Measurements from ENCODE around the gene TIMM9.

Gene TIMM9

DNA sequence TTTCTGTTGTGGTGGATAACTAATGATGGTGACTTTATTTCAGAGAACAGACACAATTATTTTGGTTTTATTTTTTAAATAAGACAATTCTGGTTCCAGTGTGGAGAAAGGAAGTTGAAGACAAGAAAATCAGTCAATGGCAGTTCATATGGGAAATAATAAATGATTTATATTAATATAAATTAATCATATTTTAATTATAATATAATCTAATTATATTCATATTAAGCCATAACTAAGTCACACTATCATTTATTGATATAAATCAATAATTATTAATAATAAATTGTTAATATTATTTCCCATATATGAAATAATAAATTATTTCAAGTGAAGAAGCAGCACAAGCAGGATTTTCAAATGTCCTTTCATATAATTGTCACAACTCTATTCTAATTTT lies 28.8 kb downstream of the TIMM9 start:
- ATAC-seq = no peak
- no peak for TF ChIP-seq BACH2 (CRISPR knock-in tag; IDR thresholded peaks at IDR 0.05; ENCODE audit: borderline replicate concordance)
- TF ChIP-seq ZFP30 (CRISPR knock-in tag; IDR thresholded peaks at IDR 0.05) = no peak
- TF ChIP-seq, protein P1, sequence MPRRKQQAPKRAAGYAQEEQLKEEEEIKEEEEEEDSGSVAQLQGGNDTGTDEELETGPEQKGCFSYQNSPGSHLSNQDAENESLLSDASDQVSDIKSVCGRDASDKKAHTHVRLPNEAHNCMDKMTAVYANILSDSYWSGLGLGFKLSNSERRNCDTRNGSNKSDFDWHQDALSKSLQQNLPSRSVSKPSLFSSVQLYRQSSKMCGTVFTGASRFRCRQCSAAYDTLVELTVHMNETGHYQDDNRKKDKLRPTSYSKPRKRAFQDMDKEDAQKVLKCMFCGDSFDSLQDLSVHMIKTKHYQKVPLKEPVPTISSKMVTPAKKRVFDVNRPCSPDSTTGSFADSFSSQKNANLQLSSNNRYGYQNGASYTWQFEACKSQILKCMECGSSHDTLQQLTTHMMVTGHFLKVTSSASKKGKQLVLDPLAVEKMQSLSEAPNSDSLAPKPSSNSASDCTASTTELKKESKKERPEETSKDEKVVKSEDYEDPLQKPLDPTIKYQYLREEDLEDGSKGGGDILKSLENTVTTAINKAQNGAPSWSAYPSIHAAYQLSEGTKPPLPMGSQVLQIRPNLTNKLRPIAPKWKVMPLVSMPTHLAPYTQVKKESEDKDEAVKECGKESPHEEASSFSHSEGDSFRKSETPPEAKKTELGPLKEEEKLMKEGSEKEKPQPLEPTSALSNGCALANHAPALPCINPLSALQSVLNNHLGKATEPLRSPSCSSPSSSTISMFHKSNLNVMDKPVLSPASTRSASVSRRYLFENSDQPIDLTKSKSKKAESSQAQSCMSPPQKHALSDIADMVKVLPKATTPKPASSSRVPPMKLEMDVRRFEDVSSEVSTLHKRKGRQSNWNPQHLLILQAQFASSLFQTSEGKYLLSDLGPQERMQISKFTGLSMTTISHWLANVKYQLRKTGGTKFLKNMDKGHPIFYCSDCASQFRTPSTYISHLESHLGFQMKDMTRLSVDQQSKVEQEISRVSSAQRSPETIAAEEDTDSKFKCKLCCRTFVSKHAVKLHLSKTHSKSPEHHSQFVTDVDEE (CRISPR knock-in tag; IDR thresholded peaks at IDR 0.05) = no peak
- no peak for TF ChIP-seq CSDC2 (CRISPR knock-in tag; IDR thresholded peaks at IDR 0.05)
- TF ChIP-seq ZNF8 (CRISPR knock-in tag; IDR thresholded peaks at IDR 0.05) = no peak
- TF ChIP-seq ARNTL (CRISPR knock-in tag; IDR thresholded peaks at IDR 0.05; ENCODE audit: borderline replicate concordance, low read depth) = no peak
- no peak for TF ChIP-seq POU6F1 (CRISPR knock-in tag; IDR thresholded peaks at IDR 0.05; ENCODE audit: borderline replicate concordance, low read depth)
- TF ChIP-seq TOX (CRISPR knock-in tag; IDR thresholded peaks at IDR 0.05; ENCODE audit: borderline replicate concordance) = no peak
- TF ChIP-seq CREB5 (CRISPR knock-in tag; IDR thresholded peaks at IDR 0.05; ENCODE audit: low read depth) = no peak
- no peak for TF ChIP-seq RARB (CRISPR knock-in tag; IDR thresholded peaks at IDR 0.05)

DNA sequence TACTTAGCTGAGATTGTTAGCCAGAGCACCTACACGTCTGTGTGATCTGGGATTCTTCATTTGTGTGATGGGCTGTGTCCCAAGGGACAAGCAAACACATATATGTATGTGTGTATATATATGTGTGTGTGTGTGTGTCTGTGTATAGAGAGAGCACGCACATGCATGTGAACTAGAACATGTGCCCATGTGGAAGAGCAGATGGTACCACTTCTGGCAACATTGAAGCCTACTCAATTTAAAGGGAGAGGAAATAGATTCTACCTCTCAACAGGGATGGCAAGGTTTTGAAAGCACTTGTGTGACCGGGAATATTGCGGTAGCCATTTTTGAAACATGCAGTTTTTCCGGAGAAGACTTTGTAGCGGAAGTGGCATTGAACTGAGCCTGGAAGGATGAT lies 30.2 kb downstream of the TIMM9 start:
- no peak for ATAC-seq
- no peak for TF ChIP-seq TOX (CRISPR knock-in tag; IDR thresholded peaks at IDR 0.05; ENCODE audit: borderline replicate concordance)
- no peak for TF ChIP-seq TCF4 (CRISPR knock-in tag; IDR thresholded peaks at IDR 0.05; ENCODE audit: borderline replicate concordance)
- no peak for TF ChIP-seq SNAI2 (CRISPR knock-in tag; IDR thresholded peaks at IDR 0.05)
- TF ChIP-seq GLIS3 (CRISPR knock-in tag; IDR thresholded peaks at IDR 0.05) = no peak
- no peak for TF ChIP-seq CREB5 (CRISPR knock-in tag; IDR thresholded peaks at IDR 0.05; ENCODE audit: low read depth)

GRCh38 chr14:58395812-58396788 lies 31.2 kb downstream of the TIMM9 start, which contains the start of gene TOMM20L:
TSS of gene TOMM20L (plus strand) at chr14:58395930. CDS start at chr14:58395958, 28 bp downstream.
- peak; percentile 95 for ATAC-seq
- TF ChIP-seq ZFP3 (CRISPR knock-in tag; IDR thresholded peaks at IDR 0.05) (peak; percentile 54; the same call in 1 of the 2 replicates), PPARA (CRISPR knock-in tag; IDR thresholded peaks at IDR 0.05; ENCODE audit: borderline replicate concordance) (no peak), CREB5 (CRISPR knock-in tag; IDR thresholded peaks at IDR 0.05; ENCODE audit: low read depth) (no peak), ARNTL (CRISPR knock-in tag; IDR thresholded peaks at IDR 0.05; ENCODE audit: borderline replicate concordance, low read depth) (no peak), ZC3H10 (CRISPR knock-in tag; IDR thresholded peaks at IDR 0.05) (no peak), SNAI2 (CRISPR knock-in tag; IDR thresholded peaks at IDR 0.05) (0 out of 2 replicates have a peak, but pooled peaks have one; percentile 7), POU6F1 (CRISPR knock-in tag; IDR thresholded peaks at IDR 0.05; ENCODE audit: borderline replicate concordance, low read depth) (no peak), CSDC2 (CRISPR knock-in tag; IDR thresholded peaks at IDR 0.05) (no peak), ISL1 (CRISPR knock-in tag; IDR thresholded peaks at IDR 0.05) (no peak), TCF4 (CRISPR knock-in tag; IDR thresholded peaks at IDR 0.05; ENCODE audit: borderline replicate concordance) (no peak), ESRRG (CRISPR knock-in tag; IDR thresholded peaks at IDR 0.05) (no peak), RARB (CRISPR knock-in tag; IDR thresholded peaks at IDR 0.05) (no peak)
- TF ChIP-seq, protein P2, sequence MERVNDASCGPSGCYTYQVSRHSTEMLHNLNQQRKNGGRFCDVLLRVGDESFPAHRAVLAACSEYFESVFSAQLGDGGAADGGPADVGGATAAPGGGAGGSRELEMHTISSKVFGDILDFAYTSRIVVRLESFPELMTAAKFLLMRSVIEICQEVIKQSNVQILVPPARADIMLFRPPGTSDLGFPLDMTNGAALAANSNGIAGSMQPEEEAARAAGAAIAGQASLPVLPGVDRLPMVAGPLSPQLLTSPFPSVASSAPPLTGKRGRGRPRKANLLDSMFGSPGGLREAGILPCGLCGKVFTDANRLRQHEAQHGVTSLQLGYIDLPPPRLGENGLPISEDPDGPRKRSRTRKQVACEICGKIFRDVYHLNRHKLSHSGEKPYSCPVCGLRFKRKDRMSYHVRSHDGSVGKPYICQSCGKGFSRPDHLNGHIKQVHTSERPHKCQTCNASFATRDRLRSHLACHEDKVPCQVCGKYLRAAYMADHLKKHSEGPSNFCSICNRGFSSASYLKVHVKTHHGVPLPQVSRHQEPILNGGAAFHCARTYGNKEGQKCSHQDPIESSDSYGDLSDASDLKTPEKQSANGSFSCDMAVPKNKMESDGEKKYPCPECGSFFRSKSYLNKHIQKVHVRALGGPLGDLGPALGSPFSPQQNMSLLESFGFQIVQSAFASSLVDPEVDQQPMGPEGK (CRISPR knock-in tag; IDR thresholded peaks at IDR 0.05; ENCODE audit: borderline replicate concordance) = no peak
- TF ChIP-seq, protein P1 (CRISPR knock-in tag; IDR thresholded peaks at IDR 0.05) = peak; percentile 56; the same call in 1 of the 2 replicates

Data from SK-N-SH treated with all-trans-retinoic acid at 6 μM for 48 hours (cell line).